Measurements from ENCODE around the gene TGFB3.

TGFB3 gene

GRCh38 chr14:75917322-75917945, 64.4 kb downstream of the TGFB3 start:
- no peak for DNase-seq
- in situ Hi-C loops (cut with MboI; ENCODE audit: low pct_unique_long_range_greater_than_20kb, low sequenced_read_pairs), result no loop called here

GRCh38 chr14:75915045-75915444, 66.8 kb downstream of the TGFB3 start:
- no peak for DNase-seq
- in situ Hi-C loops (cut with MboI; ENCODE audit: low pct_unique_long_range_greater_than_20kb, low sequenced_read_pairs), result no loop called here

GRCh38 chr14:75913183-75913582, 68.6 kb downstream of the TGFB3 start:
- no peak for DNase-seq
- in situ Hi-C loops (cut with MboI; ENCODE audit: low pct_unique_long_range_greater_than_20kb, low sequenced_read_pairs), result no loop called here

GRCh38 chr14:75911883-75912282, 69.9 kb downstream of the TGFB3 start:
- DNase-seq, result no peak
- in situ Hi-C loops (cut with MboI; ENCODE audit: low pct_unique_long_range_greater_than_20kb, low sequenced_read_pairs), result no loop called here

- no peak for DNase-seq
- in situ Hi-C loops (cut with MboI; ENCODE audit: low pct_unique_long_range_greater_than_20kb, low sequenced_read_pairs), result no loop called here
These were observed 71.7 kb downstream of the TGFB3 start for GRCh38 chr14:75910048-75910447.

GRCh38 chr14:75909630-75910029, 72.2 kb downstream of the TGFB3 start:
- no peak for DNase-seq
- in situ Hi-C loops (cut with MboI; ENCODE audit: low pct_unique_long_range_greater_than_20kb, low sequenced_read_pairs), result no loop called here

Data from KBM-7 (cell line).